Measurements from ENCODE around the gene FAM72B. TPM values are rescaled to one million over a fixed set of nuclear protein-coding genes. Genes with fewer than 3 reads are reported as not detected.
"Not testable (repeated sequence)": the region's sequence is repeated elsewhere in the genome, so short reads cannot be mapped to it uniquely, and the experiment has no call there.

FAM72B gene
- total and polyA plus RNA-seq, 7 donors = 0.16 to 2.6 (median 0.48) TPM; not detected in 1

DNA sequence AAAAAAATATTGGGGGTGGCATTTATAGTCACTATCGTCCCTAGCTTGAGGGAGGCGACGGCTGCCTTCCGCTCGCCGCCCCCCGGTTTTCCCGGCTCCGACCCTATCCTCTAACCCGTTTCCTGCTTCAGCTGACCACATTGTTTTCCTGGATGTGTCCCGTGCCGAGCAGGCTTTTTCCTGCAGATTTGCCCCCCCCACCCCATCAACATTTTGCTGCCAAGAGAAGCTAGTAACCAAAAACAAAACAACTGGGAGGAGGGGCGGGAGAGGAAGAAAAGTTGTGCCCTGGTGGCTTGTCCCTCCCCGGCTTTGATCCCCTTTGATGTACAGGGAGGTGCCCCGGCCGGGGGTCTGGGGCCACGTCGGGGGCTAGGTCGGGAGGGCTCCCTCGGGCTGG is 2.1 kb upstream of the FAM72B start:
- H3K36me3 ChIP-seq; intact Hi-C loops (cut with DNase I); H3K27me3 ChIP-seq; H3K9me3 ChIP-seq; H3K4me1 ChIP-seq: not testable (repeated sequence)
- H3K4me3 ChIP-seq = peak overlapping the region in 3 of 4 donors; percentile 21 to 40 (median 38)
- WGBS, 2 donors = 0 to 1% methylated on average over 6 to 7 of the region's 20 CpGs
- peak overlapping the region in 3 of 4 donors; percentile 34 to 57 (median 57) for H3K27ac ChIP-seq
- DNase-seq = peak; percentile 71

DNA sequence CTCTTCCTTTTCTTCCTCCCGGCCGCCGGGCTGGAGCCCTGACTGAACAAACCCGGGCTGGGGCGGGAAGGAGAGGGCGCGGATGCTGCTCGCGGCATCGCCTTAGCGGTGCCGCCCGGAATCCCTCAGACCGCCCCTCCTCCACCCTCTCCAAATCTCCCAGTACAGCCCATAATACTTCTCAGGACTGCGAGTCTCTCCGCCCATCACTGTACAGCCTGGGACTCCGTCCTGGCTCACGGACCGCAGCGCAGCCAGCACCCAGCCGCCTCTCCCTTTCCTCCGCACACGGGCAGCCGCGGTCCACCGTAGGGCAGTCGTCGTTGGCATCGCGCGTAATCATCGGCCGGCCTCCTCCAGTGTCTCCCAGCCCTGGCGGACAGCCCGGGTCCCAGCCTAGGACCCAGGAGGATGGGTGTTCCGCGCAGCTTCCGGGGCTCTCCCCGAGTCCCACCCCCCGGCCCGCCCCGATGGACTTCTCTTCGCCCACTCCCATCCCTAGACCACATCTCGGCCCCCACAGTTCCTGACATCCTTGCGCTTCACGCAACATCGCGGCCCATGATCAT is 1.1 kb upstream of the FAM72B start:
- H3K9me3 ChIP-seq; H3K27me3 ChIP-seq; H3K4me1 ChIP-seq; H3K36me3 ChIP-seq; intact Hi-C loops (cut with DNase I): not testable (repeated sequence)
- WGBS, 2 donors = 0% methylated on average over 3 of the region's 48 CpGs; no CpG with 5 or more reads in 1 of the 2 donors
- DNase-seq = peak; percentile 59
- Histone ChIP-seq H3K27ac (peak overlapping the region; percentile 72 to 83 (median 81)), H3K4me3 (peak overlapping the region; percentile 43 to 50 (median 46))

DNA sequence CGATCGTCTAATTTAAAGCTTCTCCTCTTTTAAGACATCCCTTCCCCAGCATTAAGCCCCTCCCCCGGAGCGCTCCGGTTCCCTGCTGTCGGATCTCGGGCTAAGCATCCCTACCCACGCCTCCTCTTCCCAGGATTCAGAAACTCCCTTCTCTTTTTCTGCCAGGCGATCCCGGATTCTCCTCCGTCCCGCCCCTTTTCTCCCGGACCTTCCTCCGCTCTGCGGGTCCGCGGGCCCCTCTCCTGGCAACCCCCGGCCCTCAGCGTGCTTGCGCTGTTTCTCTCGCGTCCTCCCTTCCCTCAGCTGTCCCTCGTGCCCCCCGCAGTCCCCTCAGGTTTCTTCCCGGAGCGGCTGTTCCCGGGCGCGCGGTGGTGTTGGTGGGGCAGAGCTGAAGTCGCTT is 273 bp downstream of the FAM72B start:
- H3K9me3 ChIP-seq; DNase-seq; intact Hi-C loops (cut with DNase I); H3K27me3 ChIP-seq; H3K27ac ChIP-seq; H3K4me1 ChIP-seq; H3K36me3 ChIP-seq: not testable (repeated sequence)
- H3K4me3 ChIP-seq = peak overlapping the region in 3 of 4 donors; percentile 29 to 37 (median 37)
- WGBS, 2 donors = 1 to 3% methylated on average over 16 to 17 of the region's 31 CpGs

DNA sequence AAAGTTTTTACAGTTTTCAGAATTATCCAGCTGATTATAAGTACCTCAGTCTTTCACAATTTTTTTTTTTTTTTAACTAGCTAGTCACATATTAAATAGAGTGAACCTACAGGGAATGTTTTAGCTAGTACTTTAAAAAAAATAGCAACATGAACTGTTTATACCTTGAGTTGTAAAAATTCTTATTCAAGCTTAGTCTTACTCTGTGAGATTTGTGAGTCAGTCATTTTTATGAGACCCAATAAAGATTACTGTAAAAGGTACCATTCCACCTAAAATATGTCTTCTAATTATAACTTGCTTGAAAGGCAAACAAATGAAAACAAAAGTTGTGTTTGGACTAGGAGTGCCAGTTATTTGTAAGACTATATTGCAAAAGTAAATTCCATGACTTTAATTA is 5.9 kb downstream of the FAM72B start:
- DNase-seq; H3K9me3 ChIP-seq; H3K4me1 ChIP-seq; H3K27me3 ChIP-seq; H3K36me3 ChIP-seq; H3K4me3 ChIP-seq; H3K27ac ChIP-seq; intact Hi-C loops (cut with DNase I): not testable (repeated sequence)

- WGBS, 2 donors = 95% methylated on average over 2 of the region's 2 CpGs
- H3K4me3 ChIP-seq; H3K9me3 ChIP-seq; H3K27ac ChIP-seq; H3K4me1 ChIP-seq; H3K36me3 ChIP-seq; intact Hi-C loops (cut with DNase I); H3K27me3 ChIP-seq; DNase-seq: not testable (repeated sequence)
Measured at GRCh38 chr1:121176649-121177048, 7.5 kb downstream of the FAM72B start.

- intact Hi-C loops (cut with DNase I); H3K27me3 ChIP-seq; H3K4me1 ChIP-seq; H3K36me3 ChIP-seq; DNase-seq; H3K4me3 ChIP-seq; H3K27ac ChIP-seq; H3K9me3 ChIP-seq: not testable (repeated sequence)
- 98% methylated on average over 2 of the region's 3 CpGs for WGBS, 2 donors
Measured at GRCh38 chr1:121168152-121168668, 15.9 kb downstream of the FAM72B start.

DNA sequence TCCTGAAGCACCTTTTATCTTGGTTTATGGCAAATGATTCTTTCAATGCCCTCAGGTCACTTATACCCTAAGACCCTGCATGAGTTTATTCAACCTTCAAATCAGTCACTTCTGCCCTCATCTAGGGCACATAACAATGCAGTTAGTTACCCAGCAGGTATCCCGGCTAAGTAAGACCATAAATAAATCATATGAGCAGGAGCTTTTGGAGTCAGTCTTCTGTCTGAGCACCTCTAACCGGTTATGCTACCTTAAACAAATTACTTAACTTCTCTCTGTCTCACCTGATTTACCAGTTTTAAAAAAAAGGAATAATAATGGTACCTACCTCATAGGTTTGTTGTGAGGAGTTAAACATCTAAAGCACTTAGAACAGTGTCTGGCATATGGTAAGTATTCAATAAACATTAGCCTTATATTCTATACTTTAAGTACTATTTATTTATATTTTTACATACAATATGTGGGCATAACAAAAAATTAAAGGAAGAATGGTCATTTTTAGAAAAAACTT is 16.9 kb downstream of the FAM72B start:
- intact Hi-C loops (cut with DNase I); H3K27ac ChIP-seq; H3K36me3 ChIP-seq; H3K9me3 ChIP-seq; H3K27me3 ChIP-seq; H3K4me1 ChIP-seq; H3K4me3 ChIP-seq; DNase-seq: not testable (repeated sequence)
- 79 to 87% methylated on average over 2 of the region's 2 CpGs for WGBS, 2 donors

DNA sequence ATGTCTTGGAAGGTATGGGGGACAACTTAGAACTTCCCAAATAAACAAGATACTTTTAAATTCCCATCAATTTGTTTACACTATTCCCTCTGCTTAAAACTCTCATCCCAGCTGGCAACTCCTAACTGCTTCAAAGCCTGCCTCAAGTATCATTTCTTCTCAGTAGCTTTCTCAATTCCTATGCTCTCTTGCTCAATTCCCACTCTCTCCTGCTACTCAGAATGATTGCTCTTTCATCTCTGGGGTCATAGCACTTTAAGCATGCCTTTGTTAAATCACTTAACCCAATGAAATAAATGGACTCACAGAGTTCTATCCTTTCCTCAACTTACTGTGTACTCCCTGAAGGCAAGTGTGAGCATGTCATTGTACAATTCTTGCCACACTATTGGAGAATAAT is 18.8 kb downstream of the FAM72B start:
- DNase-seq; H3K4me1 ChIP-seq; H3K36me3 ChIP-seq; H3K4me3 ChIP-seq; intact Hi-C loops (cut with DNase I); H3K27ac ChIP-seq; H3K27me3 ChIP-seq; H3K9me3 ChIP-seq: not testable (repeated sequence)

- DNase-seq; intact Hi-C loops (cut with DNase I); H3K27ac ChIP-seq; H3K9me3 ChIP-seq; H3K4me3 ChIP-seq; H3K4me1 ChIP-seq; H3K36me3 ChIP-seq; H3K27me3 ChIP-seq: not testable (repeated sequence)
- WGBS, 2 donors = 83 to 87% methylated on average over 4 of the region's 5 CpGs
Measured at GRCh38 chr1:121163850-121164757, 20.0 kb downstream of the FAM72B start.

- intact Hi-C loops (cut with DNase I); H3K4me1 ChIP-seq; H3K4me3 ChIP-seq; H3K9me3 ChIP-seq; H3K36me3 ChIP-seq; H3K27ac ChIP-seq; DNase-seq; H3K27me3 ChIP-seq: not testable (repeated sequence)
- WGBS, 2 donors = 88 to 90% methylated on average over 3 of the region's 6 CpGs
Measured at GRCh38 chr1:121161199-121161901, 22.8 kb downstream of the FAM72B start.

- H3K36me3 ChIP-seq; H3K4me3 ChIP-seq; H3K9me3 ChIP-seq; H3K27ac ChIP-seq; H3K4me1 ChIP-seq; DNase-seq; H3K27me3 ChIP-seq; intact Hi-C loops (cut with DNase I): not testable (repeated sequence)
- WGBS, 2 donors = 79 to 88% methylated on average over 2 of the region's 2 CpGs
Measured at GRCh38 chr1:121160118-121160517, 24.0 kb downstream of the FAM72B start.

DNA sequence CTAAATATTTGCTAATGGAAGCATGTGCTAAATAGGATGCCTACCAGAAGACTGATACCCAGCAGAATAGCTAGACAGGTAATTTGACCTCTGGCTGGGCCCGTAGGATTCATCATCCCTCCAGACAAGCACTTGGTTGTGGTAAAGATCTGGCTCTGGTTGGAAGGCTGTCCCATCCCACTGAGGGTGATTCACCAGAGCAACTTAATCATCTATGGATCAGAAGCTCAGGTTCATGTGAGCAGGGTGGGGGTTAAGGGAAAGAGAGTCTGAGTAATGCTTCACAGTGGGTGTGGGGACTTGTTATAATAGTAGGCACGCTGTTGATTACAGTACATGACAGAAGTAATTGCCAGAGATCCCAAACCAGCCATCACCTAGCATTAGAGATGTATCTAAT is 26.5 kb downstream of the FAM72B start:
- H3K27ac ChIP-seq; H3K9me3 ChIP-seq; H3K27me3 ChIP-seq; intact Hi-C loops (cut with DNase I); H3K4me1 ChIP-seq; H3K4me3 ChIP-seq; DNase-seq; H3K36me3 ChIP-seq: not testable (repeated sequence)
- 87 to 93% methylated on average over 1 of the region's 2 CpGs for WGBS, 2 donors

Data from sigmoid colon (tissue), 7 donors.